Posterior cingulate gyrus (tissue), 11 donors: ENCODE results near the gene ACO2.
"Not testable (repeated sequence)": the region's sequence is repeated elsewhere in the genome, so short reads cannot be mapped to it uniquely, and the experiment has no call there.

Experiments used
- DNase-seq, 10 donors: peaks; one replicate each; pipeline versions ENCODE4 v3.0.0 to v3.0.0-alpha.2; 2020 to 2021; ENCODE audit warnings: mixed read lengths in 3 of 10
- intact Hi-C: fragments of 100-400 bp; cut with DNase I; formaldehyde crosslinking; loops from one replicate; pipeline ENCODE4 v1.15.1; 2023

Gene ACO2

DNA sequence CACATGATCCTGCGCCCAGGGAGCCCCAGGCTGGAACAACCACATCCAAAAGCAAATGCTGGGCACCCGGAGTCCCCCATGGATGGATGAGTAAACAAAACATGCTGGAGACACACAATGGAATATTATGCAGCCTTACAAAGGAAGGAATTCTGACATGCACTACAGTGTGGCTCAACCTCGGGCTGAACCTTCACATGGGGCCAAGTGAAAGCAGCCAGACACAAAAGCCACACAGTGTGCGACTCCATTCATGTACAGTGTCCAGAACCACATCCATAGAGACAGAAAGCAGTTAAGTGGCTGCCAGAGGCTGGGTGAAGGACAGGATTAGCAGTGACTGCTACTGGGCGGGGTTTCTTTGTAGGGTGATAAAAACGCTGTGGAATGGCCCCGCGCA lies 65.3 kb downstream of the ACO2 start:
- intact Hi-C loops, result no loop called here
- no peak for DNase-seq

DNA sequence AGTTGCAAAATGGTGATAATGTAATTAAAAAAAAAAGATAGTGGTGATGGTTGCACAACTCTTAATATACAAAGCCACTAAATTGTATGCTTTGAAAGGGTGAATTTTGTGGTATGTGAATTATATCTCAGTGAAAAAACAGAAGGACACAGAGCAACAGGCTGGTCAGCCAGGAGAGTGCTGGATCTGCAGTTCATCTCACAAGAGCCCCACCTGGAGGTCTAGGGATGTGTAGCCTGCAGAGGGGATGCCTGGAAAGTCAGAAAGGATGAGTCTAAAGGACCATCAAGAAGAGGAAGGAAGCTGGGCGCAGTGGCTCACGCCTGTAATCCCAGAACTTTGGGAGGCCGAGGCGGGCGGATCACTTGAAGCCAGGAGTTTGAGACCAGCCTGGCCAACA lies 66.3 kb downstream of the ACO2 start:
- no peak for DNase-seq
- intact Hi-C loops, result no loop called here

DNA sequence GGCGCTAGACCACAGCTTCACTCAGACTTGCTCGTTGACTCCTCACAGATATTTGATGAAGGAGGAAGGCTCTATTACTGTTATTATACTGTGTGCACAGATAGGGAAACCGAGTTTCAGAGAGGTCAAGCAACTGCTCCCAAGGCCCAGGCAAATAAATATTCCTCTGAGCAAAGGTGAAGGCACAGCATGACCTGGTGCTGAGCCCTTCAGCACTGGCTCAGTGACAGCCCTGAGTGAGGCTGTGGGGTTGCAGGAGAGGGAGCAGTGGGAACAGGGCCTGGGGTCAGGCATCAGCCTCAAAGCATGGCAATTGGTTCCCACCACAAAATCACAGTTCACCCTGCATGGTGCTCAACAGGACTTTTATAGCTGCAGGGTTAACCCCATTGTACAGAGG lies 68.3 kb downstream of the ACO2 start:
- no peak for DNase-seq
- intact Hi-C loops, result no loop called here

DNA sequence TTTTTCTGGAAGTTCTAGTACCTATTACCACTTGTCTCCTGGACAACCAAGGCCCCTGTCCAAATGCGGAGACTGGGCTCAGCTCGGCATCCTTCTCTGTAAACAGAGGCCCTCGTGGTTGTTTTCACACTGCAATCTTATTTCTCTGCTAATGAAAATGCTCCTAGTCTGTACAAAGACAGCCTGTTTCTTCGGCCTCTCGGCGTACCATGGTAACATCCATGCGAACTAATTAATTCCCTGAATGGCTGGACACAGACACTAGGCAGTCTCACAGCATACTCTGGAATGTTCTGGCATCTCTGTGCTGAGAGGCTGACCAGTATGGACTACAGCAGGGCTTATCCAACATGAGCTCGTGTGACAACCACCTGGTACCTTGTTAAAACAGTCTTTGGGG lies 69.7 kb downstream of the ACO2 start:
- DNase-seq, result peak in 5 of 10 donors; percentile 44 to 86 (median 49)
- intact Hi-C loops, result no loop called here

DNA sequence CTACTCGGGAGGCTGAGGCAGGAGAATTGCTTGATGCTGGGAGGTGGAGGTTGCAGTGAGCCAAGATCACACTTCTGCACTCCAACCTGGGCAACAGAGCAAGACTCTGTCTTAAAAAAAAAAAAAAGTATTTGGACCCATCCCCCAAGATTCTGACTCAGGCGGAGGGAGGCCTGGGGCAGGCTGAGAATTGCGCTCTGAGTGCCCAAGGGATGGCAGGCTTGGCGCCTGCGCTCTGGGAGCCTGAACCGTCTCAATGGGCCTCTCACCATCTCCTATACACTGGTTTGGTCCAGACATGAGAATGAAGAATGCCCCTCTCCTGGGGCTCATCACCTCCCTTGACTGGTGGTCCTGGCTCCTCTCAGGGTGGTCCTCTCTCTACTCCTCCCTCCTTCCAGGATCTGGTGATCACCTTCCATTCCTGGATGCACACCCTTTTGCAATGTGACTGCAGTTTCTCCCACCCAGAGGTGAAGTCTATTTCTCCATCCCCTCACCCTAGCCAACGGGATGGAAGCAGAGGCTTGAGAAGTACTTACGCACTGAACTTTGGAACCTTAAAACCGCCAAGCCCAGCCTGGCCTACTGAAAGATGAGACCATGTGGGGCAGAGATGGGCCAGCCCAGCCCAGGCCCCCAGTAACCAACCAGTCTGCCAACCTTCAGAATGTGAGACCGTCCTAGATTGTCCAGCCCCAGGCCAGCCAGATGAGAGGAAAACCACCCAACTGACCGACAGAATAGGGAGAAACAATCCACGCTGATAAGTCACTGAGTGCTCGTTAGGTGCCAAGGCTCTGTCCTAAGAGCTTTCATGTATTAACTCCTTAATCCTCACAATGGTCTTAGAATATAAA lies 70.5 kb downstream of the ACO2 start:
- intact Hi-C loops, result loop anchor here (5.0 kb wide), 1 partner anchor 48 kb away; the partner anchor contains the start of gene PMM1

DNA sequence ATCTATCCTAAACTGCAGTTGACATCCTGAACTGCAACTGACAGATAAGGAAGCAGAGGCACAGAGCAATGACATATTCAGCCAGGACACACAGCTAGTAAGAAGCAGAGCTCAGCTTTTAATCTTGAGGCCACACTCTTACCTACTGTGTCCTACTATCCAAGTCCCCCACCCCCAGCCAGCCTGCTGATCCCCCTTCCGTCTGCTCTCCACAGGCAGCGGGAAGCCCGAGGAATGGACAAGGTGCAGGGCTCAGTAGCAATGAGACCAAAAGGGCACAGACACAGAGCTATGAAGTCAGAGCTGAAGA lies 71.0 kb downstream of the ACO2 start:
- intact Hi-C loops, result loop anchor here (5.0 kb wide), 1 partner anchor 47 kb away; the partner anchor contains the start of gene PMM1
- DNase-seq, result peak in 1 of 10 donors; percentile 56

More for the DNA sequence above, 70.5 kb downstream of the ACO2 start:
- DNase-seq, result peak in 1 of 10 donors; percentile 79

DNA sequence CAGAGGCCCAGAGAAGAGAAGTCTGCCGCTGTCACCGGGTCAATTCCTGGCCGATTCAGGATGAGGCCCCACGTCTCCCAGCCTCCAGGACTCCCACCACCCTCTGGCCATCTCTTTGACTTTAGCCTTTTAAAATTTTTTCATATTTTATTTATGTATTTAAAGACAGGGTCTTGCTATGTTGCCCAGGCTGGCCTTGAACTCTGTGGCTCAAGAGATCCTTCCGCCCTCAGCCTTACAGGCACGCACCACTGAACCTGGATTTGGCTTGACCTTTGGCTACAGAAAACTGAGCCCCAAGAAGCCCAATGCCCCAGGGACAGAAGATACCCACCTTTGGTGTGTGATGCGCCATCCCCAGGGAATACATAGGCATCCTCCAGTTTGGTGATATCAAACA lies 71.4 kb downstream of the ACO2 start:
- no peak for DNase-seq
- intact Hi-C loops, result loop anchor here (5.0 kb wide), 1 partner anchor 47 kb away; the partner anchor contains the start of gene PMM1

DNA sequence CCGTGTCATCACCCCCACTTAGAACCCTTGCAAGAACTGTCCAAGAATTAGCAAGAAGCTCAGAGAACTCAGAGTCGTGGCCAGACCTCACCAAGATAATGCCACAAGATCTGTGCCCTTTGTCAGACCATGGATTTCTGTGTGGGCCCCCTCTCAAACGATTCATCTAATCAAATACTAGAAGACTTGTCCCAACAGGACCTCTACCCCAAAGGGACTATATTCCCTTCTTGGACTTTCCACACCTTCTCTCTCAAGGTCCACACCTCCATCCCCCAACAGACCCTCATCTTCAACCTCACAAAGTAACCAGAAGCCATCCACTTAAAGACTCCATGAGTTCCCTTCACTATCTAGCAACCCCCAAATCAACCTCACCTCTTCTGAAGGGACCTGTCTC lies 72.6 kb downstream of the ACO2 start:
- no peak for DNase-seq
- intact Hi-C loops, result loop anchor here (5.0 kb wide), 1 partner anchor 46 kb away; the partner anchor contains the start of gene PMM1

DNA sequence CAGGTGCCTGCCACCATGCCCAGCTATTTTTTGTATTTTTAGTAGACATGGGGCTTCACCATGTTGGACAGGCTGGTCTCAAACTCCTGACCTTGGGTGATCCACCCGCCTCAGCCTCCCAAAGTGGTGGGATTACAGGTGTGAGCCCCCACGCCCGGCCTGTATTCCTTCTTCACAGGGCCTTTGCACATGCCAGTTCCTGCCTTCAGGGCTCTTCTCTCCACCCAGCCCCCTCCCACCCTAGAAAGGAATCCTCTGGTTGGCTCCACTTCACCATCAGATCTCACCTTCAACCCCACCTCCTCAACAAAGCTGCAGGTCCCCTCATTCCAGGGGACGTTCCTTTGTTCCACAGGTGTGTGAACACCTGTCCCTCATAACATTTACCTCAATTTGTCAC lies 73.3 kb downstream of the ACO2 start:
- DNase-seq, result no peak
- intact Hi-C loops, result loop anchor here (2.0 to 5.0 kb wide), 2 partner anchors 45 to 55 kb away; partner anchors contain the start of gene PMM1

DNA sequence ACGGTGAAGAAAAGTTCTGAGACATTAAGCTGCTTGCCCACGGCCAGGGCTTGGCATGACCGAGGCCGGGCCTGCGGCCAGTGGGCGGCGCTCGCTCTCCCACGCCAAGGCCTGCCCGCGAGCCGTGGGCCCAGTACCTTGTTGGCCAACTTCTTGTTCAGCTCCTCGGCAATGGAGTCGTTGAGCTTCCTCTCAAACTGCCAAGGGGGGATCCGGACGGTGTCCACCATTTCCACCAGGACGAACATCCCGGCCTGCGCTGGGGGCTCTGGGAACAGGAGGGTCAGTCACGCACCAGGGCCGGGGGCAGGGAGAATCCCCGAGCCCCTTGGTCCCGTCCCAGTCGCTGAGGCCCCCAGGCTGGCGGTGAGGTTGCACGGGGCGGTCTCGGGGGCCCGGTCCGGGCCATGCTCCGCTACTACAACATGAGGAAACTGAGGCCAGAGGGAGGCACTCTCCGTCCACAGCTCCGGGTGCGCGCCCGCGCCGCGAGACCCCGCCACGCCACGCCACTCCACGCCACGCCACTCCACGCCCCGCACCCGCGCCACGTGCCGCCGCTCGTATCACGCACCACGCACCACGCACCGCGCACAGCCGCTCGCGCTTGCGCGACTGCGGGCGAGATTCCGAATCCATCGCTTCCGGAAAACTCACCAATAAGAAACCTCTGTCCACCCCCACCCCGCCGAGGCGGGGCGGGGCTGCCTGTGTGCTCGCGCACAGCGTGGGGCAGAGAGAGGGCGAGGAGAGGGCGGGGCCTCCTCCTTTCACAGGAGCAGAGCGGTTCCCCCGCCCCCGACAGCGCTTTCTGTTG lies 75.1 kb downstream of the ACO2 start, which contains the start of gene POLR3H:
Gene POLR3H (minus strand): TSS at position 617 of the 817 bp plus-strand sequence. CDS start 369 bp downstream, at position 248.
- DNase-seq, result peak; percentile 96 to 100 (median 98)
- intact Hi-C loops, result loop anchor here (2.0 to 5.0 kb wide), 2 partner anchors 43 to 53 kb away; partner anchors contain the start of gene PMM1

DNA sequence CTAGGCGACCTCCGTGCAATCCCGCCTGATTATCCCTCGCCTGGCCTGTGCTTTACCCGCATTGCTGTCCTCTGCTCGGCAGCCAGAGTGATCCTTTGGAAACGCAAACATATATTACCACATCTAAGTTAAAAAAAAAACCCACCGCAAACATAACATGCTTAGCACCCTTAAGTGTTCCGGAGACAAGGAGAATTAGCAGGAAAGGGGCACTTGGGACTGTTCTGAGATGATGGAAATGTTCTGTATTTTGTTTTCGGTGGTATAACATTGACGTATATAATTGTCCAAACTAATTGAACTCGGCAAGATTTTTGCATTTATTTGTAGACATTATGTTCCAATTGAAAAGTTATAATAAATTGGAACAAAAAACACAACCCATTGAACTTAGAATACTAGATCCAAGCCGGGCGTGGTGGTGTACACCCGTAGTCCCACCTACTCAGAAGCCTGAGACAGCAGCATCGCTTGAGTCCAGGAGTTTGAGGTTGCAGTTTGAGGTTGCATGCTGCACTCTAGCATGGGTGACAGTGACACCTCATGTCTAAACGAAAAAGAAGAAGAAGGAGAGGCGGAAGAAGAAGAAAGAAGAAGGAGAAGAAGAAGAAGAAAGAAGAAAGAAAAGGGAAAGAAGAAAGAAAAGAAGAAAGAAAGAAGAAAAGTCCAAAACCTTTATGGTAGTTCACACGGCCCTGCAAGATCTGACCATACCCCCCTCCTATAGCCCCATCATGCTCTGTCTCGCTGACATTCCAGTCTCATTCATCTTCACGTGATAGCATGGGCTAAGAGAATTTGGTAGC lies 76.0 kb downstream of the ACO2 start:
- no peak for DNase-seq
- intact Hi-C loops, result loop anchor here (5.0 kb wide), 1 partner anchor 42 kb away; the partner anchor contains the start of gene PMM1

DNA sequence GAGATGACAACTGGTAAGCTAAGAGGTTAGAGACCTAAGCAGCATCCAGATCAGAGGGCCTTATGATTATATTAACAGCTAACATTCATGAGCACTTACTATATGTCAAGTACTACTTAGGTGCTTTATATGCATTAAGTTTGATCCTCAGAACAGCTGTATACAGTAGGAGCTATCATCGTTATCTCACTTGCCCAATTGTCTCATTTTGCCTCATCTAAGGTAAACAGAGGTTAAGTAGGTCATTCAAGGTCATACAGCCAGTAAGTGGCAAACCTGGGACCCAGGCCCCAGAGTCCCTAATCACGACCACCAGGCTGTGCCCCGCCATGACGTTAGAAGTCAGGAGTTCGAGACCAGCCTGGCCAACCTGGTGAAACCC lies 79.9 kb downstream of the ACO2 start:
- no peak for DNase-seq
- intact Hi-C loops, result no loop called here

DNA sequence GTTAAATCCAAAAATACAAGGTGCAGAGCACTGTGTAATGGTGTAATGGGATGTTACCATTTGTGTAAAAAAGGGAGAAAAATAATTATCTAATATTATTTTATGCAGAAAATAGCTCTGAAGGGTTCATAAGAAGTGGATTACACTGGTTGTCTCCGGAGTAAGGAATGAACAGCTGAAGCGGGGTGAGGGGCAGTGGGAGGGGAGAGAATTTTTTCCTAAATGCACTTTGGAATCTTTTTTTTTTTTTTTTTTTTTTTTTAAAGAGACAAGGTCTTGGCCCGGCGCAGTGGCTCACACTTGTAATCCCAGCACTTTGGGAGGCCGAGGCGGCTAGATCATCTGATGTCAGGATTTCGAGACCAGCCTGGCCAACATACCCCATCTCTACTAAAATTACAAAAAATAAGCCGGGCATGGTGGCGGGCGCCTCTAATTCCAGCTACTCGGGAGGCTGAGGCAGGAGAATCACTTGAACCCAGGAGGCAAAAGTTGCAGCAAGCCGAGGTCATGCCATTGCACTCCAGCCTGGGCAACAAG lies 82.1 kb downstream of the ACO2 start:
- intact Hi-C loops, result no loop called here
- DNase-seq, result no peak

DNA sequence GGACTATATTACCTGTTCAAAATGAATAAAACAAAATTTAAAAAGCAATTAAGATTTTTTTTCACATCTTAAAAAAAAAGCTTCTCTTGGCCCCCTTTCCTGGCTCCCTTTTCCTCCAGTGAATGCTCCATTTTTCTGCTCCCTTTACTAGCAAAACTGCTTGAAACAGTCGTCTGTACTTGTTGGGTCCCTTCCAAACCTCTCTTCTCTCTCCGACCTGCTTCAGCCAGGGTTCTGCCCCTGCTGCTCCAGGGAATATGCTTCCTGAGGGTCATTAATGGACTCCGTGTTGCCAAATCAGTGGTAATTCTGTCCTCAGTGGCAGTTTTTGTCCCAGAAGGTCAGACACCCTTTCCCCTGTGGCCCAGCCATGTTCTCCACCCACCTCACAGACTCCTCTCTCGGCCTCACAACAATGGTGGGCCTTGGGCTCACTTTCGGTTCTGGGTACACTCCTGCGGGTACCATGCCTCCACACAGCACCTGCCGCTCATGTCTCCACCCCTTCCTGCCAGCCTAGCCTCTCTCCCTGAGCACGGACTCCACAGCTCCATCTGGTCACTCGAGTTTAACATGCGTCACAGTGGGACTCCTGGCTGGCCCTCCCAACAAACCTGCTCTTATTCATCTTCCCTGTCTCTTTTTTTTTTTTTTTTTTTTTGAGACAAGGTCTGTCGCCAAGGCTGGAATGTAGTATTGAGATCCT lies 83.1 kb downstream of the ACO2 start:
- no peak for DNase-seq
- intact Hi-C loops, result no loop called here

DNA sequence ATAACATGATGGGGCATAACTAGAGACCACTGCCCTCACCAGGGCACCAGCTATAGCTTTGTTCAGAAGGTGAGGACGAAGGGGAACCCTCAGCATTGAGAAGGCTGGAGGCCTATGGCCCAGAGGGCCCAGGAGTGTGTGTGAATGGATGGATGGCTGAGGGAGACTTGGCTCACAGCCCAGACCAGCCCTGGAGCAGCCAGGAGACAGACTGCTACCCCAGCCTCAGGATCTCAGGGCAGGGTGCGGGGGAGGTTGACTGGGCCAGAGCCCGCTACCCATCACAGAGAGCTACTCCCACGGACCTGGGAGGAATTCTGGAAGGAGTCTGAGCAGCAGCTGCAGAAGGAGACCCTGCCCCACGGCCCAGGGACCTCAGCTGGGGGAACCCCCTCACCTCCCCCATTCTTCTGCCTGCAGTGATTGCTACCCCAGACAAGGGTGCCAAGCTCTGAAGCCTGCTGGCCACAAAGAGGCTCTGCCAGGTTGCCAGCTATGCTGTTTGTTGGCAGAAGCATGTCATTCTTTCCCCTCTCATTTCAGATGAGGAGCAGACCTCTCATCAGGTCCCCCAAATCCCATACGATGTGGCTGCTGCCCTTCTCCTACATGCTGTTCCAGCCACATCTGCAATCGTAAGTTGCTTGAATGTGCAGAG lies 86.5 kb downstream of the ACO2 start:
- intact Hi-C loops, result no loop called here
- peak in 1 of 10 donors; percentile 76 for DNase-seq

DNA sequence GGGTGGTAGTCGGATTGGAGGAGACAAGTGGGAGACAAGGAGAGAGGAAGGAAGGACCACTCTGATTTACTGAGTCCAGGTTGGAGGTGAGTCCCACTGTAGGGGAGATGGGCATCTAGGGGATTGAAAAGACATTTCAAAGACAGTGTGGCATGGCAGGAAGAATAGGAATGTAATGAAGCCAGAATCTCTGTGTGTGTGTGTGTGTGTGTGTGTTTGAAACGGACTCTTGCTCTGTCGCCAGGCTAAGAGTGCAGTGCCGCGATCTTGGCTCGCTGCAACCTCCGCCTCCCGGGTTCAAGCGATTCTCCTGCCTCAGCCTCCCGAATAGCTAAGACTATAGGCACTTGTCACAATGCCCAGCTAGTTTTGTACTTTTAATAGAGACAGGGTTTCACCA lies 87.6 kb downstream of the ACO2 start:
- intact Hi-C loops, result no loop called here
- DNase-seq, result no peak

DNA sequence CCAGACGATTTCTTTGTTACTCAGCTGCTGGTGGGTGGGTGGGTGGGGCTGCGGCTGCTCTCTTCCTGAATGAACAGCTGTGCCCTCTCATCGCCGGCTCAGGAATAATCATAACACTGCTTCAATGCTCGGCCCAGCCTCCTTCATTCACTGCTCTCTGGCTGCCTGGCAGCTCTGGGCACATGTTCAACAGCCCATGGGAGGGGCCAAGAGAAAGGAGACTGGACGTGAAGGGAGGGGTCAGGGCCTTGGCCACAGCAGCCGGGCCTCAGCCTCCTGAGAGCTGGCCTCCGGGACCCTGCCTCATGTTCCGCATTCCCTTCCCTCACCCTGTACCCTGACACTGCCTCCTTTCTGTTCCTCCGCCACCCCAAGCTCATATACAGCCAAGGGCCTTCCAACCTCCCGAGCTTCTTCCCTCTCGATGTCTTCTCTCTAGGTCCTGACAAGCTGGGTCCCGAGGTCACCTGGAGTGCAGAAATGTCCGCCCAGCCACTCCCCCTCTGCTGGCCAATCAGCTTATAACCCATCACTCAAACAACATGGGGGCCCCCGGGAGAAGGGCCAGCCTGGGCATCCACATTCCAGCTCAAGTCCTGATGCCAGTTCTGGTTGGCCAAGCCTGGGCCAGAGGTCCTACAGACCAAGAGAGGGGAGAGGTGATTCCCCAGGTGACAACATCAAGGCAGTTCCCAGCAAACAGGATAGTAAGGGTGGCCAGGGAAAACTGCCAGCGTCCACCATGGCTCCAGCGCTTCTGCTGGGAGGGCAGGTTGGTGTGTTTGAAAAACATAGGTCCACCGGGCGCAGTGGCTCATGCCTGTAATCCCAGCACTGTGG lies 88.7 kb downstream of the ACO2 start:
- peak; percentile 47 to 92 (median 65) for DNase-seq
- intact Hi-C loops, result no loop called here

DNA sequence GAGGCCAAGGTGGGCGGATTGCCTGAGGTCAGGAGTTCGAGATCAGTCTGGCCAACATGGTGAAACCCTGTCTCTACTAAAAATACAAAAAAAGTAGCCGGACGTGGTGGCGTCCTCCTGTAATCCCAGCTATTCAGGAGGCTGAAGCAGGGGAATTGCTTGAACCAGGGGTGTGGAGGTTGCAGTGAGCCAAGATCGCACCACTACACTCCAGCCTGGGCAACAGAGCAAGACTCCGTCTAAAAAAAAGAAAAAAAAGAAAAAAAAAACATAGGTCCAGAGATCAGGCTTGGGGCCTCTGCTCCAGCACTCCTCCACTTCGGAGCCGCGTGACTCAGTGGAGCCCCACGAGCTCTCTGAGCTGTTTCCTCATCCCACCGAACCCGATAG lies 89.3 kb downstream of the ACO2 start:
- intact Hi-C loops, DNase-seq: not testable (repeated sequence)
